Effector memory CD8-positive, alpha-beta T cell (primary cell): ENCODE results near the gene ELMOD3.
"Not testable (repeated sequence)": the region's sequence is repeated elsewhere in the genome, so short reads cannot be mapped to it uniquely, and the experiment has no call there.

ENCODE experiments used
- ATAC-seq: fragments of 150-1000 bp; cut with Tn5 transposase; replicated peaks from 2 replicates; pipeline ENCODE4 v1.10.0; 2021; ENCODE audit warnings: mild to moderate bottlenecking, moderate library complexity
- DNase-seq, 3 experiments: peaks; one replicate each; pipeline ENCODE4 v3.0.0; 2021
- H3K27ac Mint-ChIP-seq, 2 donors: one replicate each; pipeline ENCODE4 v1.8.0; 2022; ENCODE audit warnings: mild to moderate bottlenecking in 2 of 2, mixed read lengths in 2 of 2, moderate library complexity in 2 of 2
- H3K27me3 Mint-ChIP-seq, 2 donors: one replicate each; pipeline ENCODE4 v1.8.0; 2022; ENCODE audit warnings: mixed read lengths in 2 of 2
- H3K36me3 Mint-ChIP-seq: one replicate; pipeline ENCODE4 v1.8.0; 2022; ENCODE audit warnings: mild to moderate bottlenecking, moderate library complexity, mixed read lengths; ENCODE audit not compliant: insufficient read depth
- H3K4me1 Mint-ChIP-seq, 2 donors: one replicate each; pipeline ENCODE4 v1.8.0; 2022; ENCODE audit warnings: low read depth in 2 of 2, mixed read lengths in 2 of 2
- H3K4me3 Mint-ChIP-seq, 2 donors: one replicate each; pipeline ENCODE4 v1.8.0; 2022; ENCODE audit warnings: mild to moderate bottlenecking in 2 of 2, mixed read lengths in 2 of 2, moderate library complexity in 2 of 2
- H3K9me3 Mint-ChIP-seq, 2 donors: one replicate each; pipeline ENCODE4 v1.8.0; 2022; ENCODE audit warnings: mixed read lengths in 2 of 2
- total RNA-seq, 9 experiments: gene quantifications; one replicate each; lab custom pipeline; 2026; lab: John Stamatoyannopoulos, UW

Gene ELMOD3
- 16.8 to 47.4 (median 28.2) reads per million in 9 experiments for total RNA-seq

DNA sequence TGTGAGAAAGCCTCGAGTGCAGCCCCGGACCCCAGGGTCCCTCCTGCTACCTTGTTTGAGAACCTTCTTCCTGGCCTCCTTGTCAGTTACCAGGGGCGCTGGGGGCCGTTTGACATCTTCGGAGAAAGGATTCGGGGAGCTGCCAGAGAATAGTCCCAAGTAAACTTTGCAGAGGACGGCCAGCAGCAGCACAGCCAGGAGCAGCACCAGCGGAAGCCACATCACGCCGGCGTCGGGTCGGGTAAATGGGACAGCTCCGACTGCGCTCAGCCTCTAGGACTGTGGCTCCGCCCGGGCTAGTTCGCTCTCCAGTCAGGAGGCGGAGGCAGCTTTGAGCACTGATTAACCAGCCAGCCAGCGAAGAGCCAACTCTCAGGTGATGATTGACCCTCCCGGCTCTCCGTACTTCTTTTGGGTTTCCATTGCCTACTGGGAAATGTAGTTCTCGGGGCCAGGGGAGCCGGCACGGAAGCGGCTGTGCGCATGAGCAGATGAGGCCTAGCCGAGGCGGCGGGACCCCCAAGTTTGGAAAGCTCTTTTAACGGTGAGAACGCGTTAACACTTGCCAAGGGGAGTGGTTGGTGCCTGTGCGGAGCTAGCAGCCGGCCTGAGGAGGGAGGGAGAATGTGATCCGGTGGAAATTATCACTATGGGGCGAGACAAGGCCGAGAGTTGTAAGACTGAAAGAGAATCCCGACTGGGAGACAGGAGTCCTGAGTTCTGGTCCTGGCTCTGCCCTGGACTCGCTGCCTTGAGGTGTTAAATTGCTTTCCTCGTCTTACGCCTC is at the start of gene ELMOD3, which contains the start of gene RETSAT:
ELMOD3 (plus strand) TSS at position 484 of the 787 bp plus-strand sequence. CDS start 2,430 bp downstream, outside the sequence.
RETSAT (minus strand) TSS at position 243 of the 787 bp plus-strand sequence; CDS start at position 222, 21 bp downstream.
- peaks cover 25 to 45% of the 10 kb centered on the region in 2 donors for H3K4me1 Mint-ChIP-seq

DNA sequence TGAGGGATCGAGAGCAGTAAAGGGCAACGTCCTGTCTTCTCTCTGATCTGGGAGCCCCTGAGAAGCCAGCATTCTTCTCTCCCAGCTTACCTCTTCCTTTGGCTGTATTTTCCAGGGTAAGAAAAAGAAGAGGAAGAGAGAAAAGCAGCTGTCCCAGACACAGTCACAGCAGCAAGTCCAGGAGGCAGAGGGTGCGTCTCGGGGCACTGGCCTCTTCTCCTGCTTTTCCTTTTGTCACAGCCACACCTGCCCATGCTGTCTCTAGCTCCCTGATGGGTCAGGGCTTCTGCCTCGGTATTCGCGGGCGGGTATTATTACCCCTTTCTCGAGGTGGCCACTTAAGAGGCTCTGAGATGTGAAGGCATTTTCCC is 47.1 kb upstream of the ELMOD3 start:
- peak overlapping the region; percentile 68 to 78 for H3K27ac Mint-ChIP-seq
- H3K4me1 Mint-ChIP-seq: peaks cover 21 to 23% of the 10 kb centered on the region in 2 donors
- no peaks in the 10 kb centered on the region for H3K9me3 Mint-ChIP-seq
- no peak for DNase-seq
- peaks cover 16 to 33% of the 10 kb centered on the region in 2 donors for H3K27me3 Mint-ChIP-seq
- peak overlapping the region; percentile 69 to 81 for H3K4me3 Mint-ChIP-seq
- peaks cover 16% of the 10 kb centered on the region for H3K36me3 Mint-ChIP-seq
- ATAC-seq: no peak

More for the DNA sequence above, at the start of gene ELMOD3, which contains the start of gene RETSAT:
- ATAC-seq: peak; percentile 98
- DNase-seq: peak; percentile 96 to 98 (median 98)
- Mint-ChIP-seq H3K4me3 (peak within 1 kb of the TSS; percentile 96 to 97), H3K27ac (peak within 1 kb of the TSS; percentile 98 to 99), H3K27me3 (no peaks in the 10 kb centered on the region), H3K9me3 (no peaks in the 10 kb centered on the region), H3K36me3 (peaks cover 54% of the 10 kb centered on the region)

DNA sequence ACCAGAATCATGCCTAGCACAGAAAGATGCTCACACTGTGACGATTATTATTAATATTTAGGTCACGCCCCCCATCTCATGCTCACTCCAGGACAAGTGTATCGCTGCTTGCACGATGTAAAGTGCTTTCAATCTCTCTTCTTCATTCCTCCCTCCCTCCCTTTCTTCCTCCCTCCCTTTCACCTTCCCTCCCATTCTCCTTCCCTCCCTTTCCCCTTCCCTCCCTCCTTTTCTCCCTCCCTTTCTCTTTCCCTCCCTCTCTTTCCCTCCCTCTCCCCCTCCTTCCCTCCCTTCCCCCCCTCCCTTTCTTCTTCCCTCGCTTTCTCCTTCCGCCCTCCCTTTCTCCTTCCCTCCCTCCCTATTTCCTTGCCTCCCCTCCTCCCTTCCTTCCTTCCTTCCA is 46.4 kb upstream of the ELMOD3 start:
- H3K4me1 Mint-ChIP-seq: peaks cover 21 to 23% of the 10 kb centered on the region in 2 donors
- H3K9me3 Mint-ChIP-seq: no peaks in the 10 kb centered on the region
- no peak for ATAC-seq
- H3K36me3 Mint-ChIP-seq: peaks cover 22% of the 10 kb centered on the region
- no peak for DNase-seq
- peak overlapping the region in 1 of 2 donors; percentile 78 for H3K27ac Mint-ChIP-seq
- peaks cover 16 to 26% of the 10 kb centered on the region in 2 donors for H3K27me3 Mint-ChIP-seq
- H3K4me3 Mint-ChIP-seq: peak overlapping the region; percentile 79 to 85

DNA sequence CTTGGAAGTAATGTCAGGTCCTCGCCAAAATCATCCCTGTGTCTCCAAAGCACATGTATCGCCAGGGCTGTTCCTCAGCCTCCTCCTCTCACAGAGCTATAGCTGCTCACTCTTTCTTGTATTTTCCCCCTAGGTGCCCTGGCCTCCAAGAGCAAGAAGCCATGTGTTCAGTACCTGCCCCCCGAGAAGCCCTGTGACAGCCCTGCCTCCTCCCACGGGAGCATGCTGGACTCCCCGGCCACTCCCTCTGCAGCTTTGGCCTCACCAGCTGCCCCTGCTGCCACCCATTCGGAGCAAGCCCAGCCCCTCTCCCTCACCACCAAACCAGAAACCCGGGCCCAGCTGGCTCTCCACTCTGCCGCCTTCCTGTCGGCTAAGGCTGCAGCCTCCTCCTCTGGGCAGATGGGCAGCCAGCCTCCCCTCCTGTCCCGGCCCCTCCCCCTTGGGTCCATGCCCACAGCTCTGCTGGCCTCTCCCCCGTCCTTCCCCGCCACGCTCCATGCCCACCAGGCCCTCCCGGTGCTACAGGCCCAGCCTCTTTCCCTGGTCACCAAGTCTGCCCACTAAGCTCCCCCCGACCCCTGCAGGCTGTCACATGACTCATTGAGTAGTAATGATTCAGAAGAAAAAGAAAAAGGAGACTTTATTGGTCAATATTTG is 45.5 kb upstream of the ELMOD3 start:
- ATAC-seq (peak; percentile 23), DNase-seq (no peak)
- H3K4me1 Mint-ChIP-seq: peaks cover 21 to 28% of the 10 kb centered on the region in 2 donors
- peaks cover 13 to 18% of the 10 kb centered on the region in 2 donors for H3K27me3 Mint-ChIP-seq
- H3K27ac Mint-ChIP-seq: peak overlapping the region; percentile 78 to 90
- peak overlapping the region; percentile 79 to 85 for H3K4me3 Mint-ChIP-seq
- no peaks in the 10 kb centered on the region for H3K9me3 Mint-ChIP-seq
- H3K36me3 Mint-ChIP-seq: peaks cover 28% of the 10 kb centered on the region

DNA sequence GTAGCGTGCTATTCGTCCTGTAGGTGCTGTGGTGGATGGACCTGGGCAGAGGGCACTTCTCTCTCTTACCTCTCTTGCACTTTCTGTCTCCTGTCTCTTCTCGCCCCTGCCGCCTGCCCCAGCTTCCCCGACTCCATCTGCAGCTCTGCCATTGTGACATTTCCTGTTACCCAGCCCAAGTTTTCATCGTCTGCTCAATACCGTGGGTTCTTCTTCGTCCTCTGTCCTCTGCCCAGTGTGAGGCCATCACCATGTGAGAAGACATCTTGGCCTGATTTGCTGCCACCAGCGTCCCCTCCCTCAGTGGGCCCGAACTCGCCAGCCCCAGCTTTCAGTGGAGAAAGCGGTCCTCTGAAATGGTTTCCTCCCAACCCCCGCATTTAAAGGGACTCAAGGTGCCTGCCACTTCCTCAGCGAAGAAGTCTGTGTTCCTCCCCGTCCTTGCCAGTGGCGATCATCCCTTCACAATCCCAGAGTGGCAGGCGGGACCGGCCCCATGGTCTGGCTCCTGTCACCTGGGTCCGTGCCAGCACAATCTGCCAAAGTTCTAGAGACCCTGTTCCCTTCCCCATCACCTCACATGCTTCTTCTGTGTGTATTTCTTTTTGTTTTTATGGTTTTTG is 44.8 kb upstream of the ELMOD3 start:
- Mint-ChIP-seq H3K27me3 (peaks cover 7 to 10% of the 10 kb centered on the region in 2 donors), H3K36me3 (peaks cover 35% of the 10 kb centered on the region), H3K4me1 (peaks cover 21 to 30% of the 10 kb centered on the region in 2 donors), H3K27ac (peak overlapping the region; percentile 78 to 90), H3K9me3 (no peaks in the 10 kb centered on the region), H3K4me3 (peak overlapping the region; percentile 79 to 85)
- DNase-seq: no peak
- ATAC-seq: peak; percentile 64

DNA sequence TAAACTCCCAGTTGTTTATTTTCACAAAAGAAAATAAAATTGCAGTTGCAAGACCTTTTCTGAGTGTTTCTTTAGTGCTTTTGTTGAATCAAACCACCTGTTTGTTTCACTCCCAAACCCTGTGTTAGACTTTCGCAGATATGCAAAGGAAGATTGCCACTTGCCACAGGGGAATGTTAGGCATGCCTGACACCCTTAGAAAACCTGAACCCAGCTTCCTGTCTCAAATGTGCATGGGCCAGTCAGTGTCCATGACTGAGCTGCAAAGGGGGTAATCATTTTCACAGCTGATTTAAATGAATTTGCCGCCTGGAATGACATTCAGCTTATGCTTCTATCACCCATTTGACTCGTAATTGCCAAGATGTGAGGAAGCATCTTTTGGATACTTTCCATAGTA is 44.2 kb upstream of the ELMOD3 start:
- H3K9me3 Mint-ChIP-seq: no peaks in the 10 kb centered on the region
- peaks cover 21 to 30% of the 10 kb centered on the region in 2 donors for H3K4me1 Mint-ChIP-seq
- H3K36me3 Mint-ChIP-seq: peaks cover 36% of the 10 kb centered on the region
- H3K27ac Mint-ChIP-seq: peak overlapping the region; percentile 78 to 90
- H3K4me3 Mint-ChIP-seq: peak overlapping the region; percentile 79 to 85
- H3K27me3 Mint-ChIP-seq: peaks cover 3 to 5% of the 10 kb centered on the region in 2 donors
- ATAC-seq (no peak), DNase-seq (no peak)

DNA sequence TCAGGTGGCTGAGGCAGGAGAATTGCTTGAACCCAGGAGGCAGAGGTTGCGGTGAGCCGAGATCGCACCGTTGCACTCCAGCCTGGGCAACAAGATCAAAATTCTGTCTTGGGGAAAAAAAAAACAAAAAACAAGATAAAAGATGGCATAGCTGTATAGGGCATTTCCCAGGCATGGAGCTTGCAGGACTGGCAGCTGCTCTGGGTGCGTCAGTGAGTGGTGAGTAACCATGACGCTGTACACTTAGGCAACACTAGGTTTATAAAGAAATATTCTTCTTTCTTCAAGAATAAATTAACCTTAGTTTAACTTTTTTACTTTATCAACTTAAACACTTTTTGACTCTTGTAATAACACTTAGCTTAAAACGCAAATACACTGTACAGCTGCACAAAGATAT is 42.2 kb upstream of the ELMOD3 start:
- Mint-ChIP-seq H3K27ac (peak overlapping the region in 1 of 2 donors; percentile 38), H3K27me3 (no peaks in the 10 kb centered on the region), H3K36me3 (peaks cover 48% of the 10 kb centered on the region), H3K9me3 (no peaks in the 10 kb centered on the region), H3K4me1 (peaks cover 26 to 31% of the 10 kb centered on the region in 2 donors), H3K4me3 (no peak overlapping the region)
- DNase-seq: no peak
- no peak for ATAC-seq

DNA sequence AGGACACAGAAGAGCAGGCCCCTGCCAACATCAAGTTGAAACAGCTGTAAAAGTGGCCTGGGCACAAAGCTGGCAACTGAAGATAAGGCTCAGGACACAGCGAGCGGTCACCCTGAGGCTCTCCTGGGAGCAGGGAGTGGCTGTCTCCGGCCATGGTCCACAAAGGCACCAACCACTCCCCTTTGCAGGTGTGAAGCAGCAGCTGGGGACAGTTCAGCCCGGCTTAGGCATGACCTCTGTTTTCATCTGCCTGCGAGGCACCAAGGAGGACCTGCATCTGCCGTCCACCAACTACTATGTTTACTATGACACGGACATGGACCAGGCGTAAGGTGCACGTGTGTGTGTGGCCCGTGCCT is 39.7 kb upstream of the ELMOD3 start:
- Mint-ChIP-seq H3K36me3 (peaks cover 65% of the 10 kb centered on the region), H3K9me3 (no peaks in the 10 kb centered on the region), H3K4me3 (no peak overlapping the region), H3K27me3 (no peaks in the 10 kb centered on the region), H3K4me1 (peaks cover 29 to 31% of the 10 kb centered on the region in 2 donors), H3K27ac (peak overlapping the region in 1 of 2 donors; percentile 78)
- DNase-seq (no peak), ATAC-seq (no peak)

DNA sequence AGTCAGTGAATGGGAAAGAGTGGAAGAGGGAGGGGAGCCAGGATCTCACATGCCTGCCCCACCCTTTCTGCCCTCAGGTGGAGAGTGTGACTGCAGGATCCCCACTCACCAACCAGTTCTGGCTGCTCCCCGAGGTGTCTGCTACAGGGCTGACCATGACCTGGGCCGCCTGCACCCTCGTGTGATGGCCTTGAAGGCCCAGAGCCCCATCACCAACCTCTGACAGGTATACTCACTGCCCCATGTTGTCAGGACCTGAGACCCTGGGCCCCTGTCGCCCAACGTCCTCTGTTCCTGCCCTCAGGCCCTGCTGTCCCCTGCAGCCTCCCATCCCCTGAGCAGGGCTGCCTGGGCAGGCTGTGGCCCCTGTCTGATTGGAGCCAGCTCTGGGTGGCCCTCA is 38.6 kb upstream of the ELMOD3 start:
- Mint-ChIP-seq H3K27ac (peak overlapping the region in 1 of 2 donors; percentile 78), H3K36me3 (peaks cover 75% of the 10 kb centered on the region), H3K4me1 (peaks cover 35% of the 10 kb centered on the region in 2 donors)
- H3K27me3 Mint-ChIP-seq, H3K4me3 Mint-ChIP-seq, DNase-seq, ATAC-seq, H3K9me3 Mint-ChIP-seq: not testable (repeated sequence)

DNA sequence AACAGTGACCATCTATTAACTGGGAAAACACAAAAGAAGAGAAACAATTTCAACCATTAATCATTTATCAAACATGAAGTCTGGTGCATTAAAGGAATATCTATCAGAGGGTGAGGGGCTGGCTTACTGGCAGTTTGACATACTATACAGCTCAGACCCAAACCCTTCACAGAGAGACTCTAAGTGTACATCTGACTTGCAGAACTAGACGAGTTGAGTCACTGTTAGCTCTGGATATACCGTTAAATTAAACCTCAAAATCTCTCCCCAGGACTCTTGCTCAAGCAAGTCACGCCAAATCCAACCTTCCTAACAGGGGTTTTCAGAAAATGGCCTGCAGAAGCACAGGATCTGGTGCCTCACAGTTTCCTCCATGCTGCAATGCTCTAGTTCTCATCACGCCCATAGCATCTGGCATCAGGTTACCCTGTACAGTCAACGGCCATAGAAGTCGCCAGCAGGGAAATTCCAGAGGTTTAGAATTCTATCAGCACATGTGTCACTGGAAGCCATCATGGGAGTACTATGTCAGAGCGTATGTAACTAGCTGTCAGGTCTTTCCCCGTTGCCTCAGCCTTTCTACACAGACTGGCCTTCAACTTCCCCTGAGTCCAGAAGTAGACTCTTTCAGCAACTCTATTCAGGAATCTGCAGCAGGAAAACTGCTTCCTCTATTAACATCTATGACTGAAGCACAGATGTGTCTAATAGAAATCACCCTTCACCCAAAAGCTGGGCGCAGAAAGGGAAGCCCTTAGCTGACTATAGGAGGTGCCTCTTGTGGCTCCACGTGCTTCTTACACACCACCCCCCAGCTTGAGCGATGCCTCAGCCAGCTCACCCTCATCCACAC is 36.1 kb upstream of the ELMOD3 start:
- H3K4me3 Mint-ChIP-seq: peak overlapping the region; percentile 7 to 99
- peaks cover 50 to 58% of the 10 kb centered on the region in 2 donors for H3K4me1 Mint-ChIP-seq
- H3K27ac Mint-ChIP-seq: peak overlapping the region; percentile 81 to 93
- H3K36me3 Mint-ChIP-seq: peaks cover 86% of the 10 kb centered on the region
- no peaks in the 10 kb centered on the region for H3K9me3 Mint-ChIP-seq
- H3K27me3 Mint-ChIP-seq: no peaks in the 10 kb centered on the region
- DNase-seq (no peak), ATAC-seq (peak; percentile 63)

DNA sequence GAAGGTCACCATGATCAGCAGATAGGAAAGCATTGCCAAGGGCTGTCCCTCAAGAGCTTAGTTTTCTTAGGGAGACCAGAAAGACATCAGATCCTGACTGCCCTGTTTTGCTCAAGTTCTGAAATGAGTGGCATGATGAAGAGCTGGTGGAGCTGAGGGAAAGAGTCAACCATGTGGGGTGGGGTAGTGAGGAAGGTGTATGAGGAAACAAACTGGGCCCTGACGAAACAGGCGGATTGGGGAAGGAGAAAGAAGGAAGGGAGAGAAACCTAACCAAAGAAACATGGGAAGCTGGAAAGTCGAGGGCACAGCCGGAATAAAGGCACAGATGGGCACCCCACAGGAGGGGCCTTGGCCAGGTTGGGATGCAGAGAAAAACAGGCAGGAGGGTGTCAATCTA is 34.8 kb upstream of the ELMOD3 start:
- ATAC-seq (no peak), DNase-seq (no peak)
- peaks cover 55 to 71% of the 10 kb centered on the region in 2 donors for H3K4me1 Mint-ChIP-seq
- H3K27me3 Mint-ChIP-seq: no peaks in the 10 kb centered on the region
- H3K9me3 Mint-ChIP-seq: no peaks in the 10 kb centered on the region
- peak overlapping the region; percentile 7 to 99 for H3K4me3 Mint-ChIP-seq
- peak overlapping the region; percentile 81 to 93 for H3K27ac Mint-ChIP-seq
- peaks cover 87% of the 10 kb centered on the region for H3K36me3 Mint-ChIP-seq

DNA sequence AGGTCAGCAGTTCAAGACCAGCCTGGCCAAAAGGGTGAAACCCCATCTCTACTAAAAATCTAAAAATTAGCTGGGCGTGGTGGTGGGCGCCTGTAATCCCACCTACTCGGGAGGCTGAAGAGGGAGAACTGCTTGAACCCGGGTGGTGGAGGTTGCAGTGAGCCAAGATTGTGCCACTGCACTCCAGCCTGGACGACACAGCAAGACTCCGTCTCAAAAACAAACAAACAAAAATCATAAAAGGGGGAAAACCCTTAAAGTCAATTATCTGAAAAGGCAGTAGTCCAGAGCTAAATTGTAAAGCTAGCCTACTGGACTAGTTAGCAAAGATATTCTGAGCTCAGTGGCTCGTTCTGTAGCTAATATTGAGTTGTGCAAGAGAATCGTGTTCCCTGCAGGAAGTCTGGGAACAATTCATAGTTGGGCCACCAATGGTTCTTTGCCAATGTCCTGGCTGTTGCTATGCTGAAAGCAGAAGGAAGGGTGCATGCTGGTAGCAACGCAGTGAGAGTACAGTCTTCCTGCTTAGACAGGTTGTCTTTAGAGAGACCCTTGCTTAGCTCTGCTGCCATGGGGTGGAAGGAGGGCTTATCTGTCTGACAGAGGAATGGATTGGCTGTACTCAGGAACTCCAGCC is 31.1 kb upstream of the ELMOD3 start:
- H3K9me3 Mint-ChIP-seq: no peaks in the 10 kb centered on the region
- peak overlapping the region; percentile 99 for H3K4me3 Mint-ChIP-seq
- H3K4me1 Mint-ChIP-seq: peaks cover 69 to 87% of the 10 kb centered on the region in 2 donors
- peaks cover 99% of the 10 kb centered on the region for H3K36me3 Mint-ChIP-seq
- ATAC-seq (no peak), DNase-seq (no peak)
- H3K27me3 Mint-ChIP-seq: no peaks in the 10 kb centered on the region
- H3K27ac Mint-ChIP-seq: peak overlapping the region; percentile 98 to 99
